GM19035 (cell line): ENCODE data around the gene OR6M1.

ENCODE experiments used
- ATAC-seq: cut with Tn5 transposase; IDR thresholded peaks from one replicate; pipeline ENCODE4 v1.9.1; 2021; ENCODE audit not compliant: unreplicated experiment

The OR6M1 gene

GRCh38 chr11:123775715-123776549 lies 30.2 kb downstream of the OR6M1 start:
- ATAC-seq: no peak

DNA sequence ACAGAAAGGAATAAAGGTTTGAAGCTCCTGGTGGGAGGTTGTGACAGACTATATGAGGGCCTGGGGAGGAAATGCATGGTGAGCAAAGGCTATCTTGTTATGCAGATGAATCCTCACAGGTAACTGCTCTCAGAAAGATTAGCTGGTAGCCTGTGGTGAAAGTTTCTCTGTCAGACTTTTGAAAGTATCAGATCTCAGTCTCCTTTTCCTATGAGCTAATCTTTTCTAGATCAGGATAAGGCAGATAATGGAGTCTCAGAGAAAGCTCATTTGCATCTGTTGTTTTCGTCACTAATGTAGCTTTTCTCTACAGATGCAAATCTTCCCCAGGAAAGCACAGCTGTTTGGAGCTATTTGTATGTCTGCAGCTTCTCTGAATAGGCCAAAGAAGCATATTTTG lies 30.9 kb downstream of the OR6M1 start:
- ATAC-seq: no peak

- no peak for ATAC-seq
Observed at GRCh38 chr11:123773959-123774358, 32.2 kb downstream of the OR6M1 start.

- ATAC-seq: no peak
Observed at GRCh38 chr11:123773026-123773425, 33.1 kb downstream of the OR6M1 start.

DNA sequence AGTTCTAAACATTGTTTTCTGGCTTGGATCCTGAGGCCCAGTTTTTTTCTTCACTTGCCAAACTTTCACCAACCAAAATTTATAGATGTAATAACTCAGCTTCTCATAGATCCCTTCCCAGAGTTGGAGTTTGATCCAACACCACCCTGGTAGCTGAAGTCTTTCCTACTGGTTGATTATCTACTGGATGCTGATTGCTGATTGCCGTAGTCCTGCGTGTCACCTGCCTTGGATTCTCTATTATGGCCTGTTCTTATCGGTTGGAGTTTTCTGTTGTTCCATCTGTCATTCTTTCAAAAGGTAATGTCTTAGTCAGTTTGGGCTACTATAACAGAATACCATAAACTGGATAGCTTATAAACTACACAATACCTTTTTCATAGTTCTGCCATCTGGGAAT lies 34.5 kb downstream of the OR6M1 start:
- no peak for ATAC-seq

DNA sequence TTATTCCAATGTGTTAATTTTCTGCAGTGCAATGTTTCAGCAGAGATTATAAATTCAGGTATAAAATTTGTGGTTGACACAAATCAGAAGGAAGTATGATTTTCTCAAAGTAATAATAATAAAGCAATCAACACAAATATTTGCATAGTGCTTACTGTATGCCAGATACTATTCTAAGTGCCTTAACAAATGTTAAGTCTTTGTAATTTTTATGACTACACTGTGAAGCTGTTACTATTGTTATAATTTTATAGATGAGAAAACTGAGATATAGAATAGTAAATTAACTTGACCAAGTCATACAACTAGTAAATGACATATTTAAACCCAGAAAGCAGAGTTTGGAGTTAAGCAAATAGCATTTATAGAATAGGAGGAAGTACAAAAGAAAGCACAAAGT lies 35.4 kb downstream of the OR6M1 start:
- ATAC-seq: no peak

GRCh38 chr11:123765601-123766000 lies 40.5 kb downstream of the OR6M1 start:
- no peak for ATAC-seq

GRCh38 chr11:123762422-123762821 lies 43.7 kb downstream of the OR6M1 start:
- ATAC-seq: no peak

GRCh38 chr11:123760894-123761293 lies 45.3 kb downstream of the OR6M1 start:
- peak; percentile 84 for ATAC-seq

DNA sequence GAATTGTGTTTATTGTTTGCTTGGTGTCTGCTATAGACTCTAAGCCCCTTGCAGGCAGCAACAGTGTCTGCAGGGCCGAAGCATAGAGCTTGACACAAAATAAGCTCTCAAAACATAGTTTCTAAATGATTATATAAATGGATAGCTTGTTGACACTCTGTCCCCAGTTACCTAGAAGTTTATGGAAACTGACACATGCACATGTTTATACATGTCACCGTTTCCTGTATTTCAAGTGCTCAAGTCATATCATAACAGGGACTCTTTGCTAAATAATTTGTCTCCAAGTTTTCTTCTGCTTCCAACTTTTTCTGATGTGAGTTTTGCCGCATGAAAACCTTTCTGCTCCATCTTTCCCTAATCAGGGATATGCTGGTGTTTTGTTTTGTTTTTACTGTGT lies 48.2 kb downstream of the OR6M1 start:
- no peak for ATAC-seq

GRCh38 chr11:123755813-123756212 lies 50.3 kb downstream of the OR6M1 start:
- no peak for ATAC-seq
